Measurements from ENCODE around the gene MANF.

MANF gene

GRCh38 chr3:51422211-51422610 is 37.1 kb downstream of the MANF start:
- Histone ChIP-seq H3K4me1 (no peaks in the 10 kb centered on the region), H3K4me3 (no peak overlapping the region), H3K36me3 (peaks cover 84 to 100% (median 98%) of the 10 kb centered on the region in 11 experiments), H3K27me3 (no peaks in the 10 kb centered on the region), H4K20me1 (peaks cover 0 to 11% (median 0%) of the 10 kb centered on the region in 11 experiments; a peak in 5 of 22 replicates), H3K9me3 (replicated peaks in 1 of 11) (no peaks in the 10 kb centered on the region), H3K27ac (no peak overlapping the region), H3K9ac (no peak overlapping the region; a peak in 1 of 22 replicates), H3K4me2 (no peak overlapping the region)
- no peak for TF ChIP-seq Cebpa-rat (IDR thresholded peaks at IDR 0.05)

DNA sequence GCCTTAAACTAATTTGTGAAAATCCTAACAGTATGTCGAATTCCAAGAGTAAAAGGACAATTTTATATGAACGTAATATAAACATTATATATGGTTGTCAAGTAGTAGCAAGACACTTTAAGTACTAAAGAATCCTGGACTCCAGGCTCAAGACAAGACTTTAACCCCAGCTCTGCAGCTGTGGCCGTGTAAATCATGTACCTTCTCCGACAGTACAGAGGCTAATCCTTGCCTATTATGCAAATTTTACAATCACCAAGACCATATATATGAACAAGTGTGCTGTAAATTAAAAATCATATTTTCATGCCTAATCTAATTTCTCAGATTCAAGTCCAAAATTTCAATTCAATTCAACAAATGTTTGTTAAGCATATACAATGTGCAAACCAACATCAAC is 41.8 kb downstream of the MANF start:
- H3K4me3 ChIP-seq: no peak overlapping the region
- peaks cover 0 to 11% (median 0%) of the 10 kb centered on the region in 11 experiments; a peak in 4 of 22 replicates for H4K20me1 ChIP-seq
- no peak overlapping the region for H3K9ac ChIP-seq
- no peak overlapping the region for H3K4me2 ChIP-seq
- no peak for TF ChIP-seq Cebpa-rat (IDR thresholded peaks at IDR 0.05)
- H3K9me3 ChIP-seq (replicated peaks in 1 of 11): no peaks in the 10 kb centered on the region
- H3K27ac ChIP-seq: no peak overlapping the region
- H3K4me1 ChIP-seq: no peaks in the 10 kb centered on the region
- no peaks in the 10 kb centered on the region for H3K27me3 ChIP-seq
- peaks cover 85 to 100% (median 98%) of the 10 kb centered on the region in 11 experiments for H3K36me3 ChIP-seq

- no peaks in the 10 kb centered on the region for H3K27me3 ChIP-seq
- no peak for TF ChIP-seq Cebpa-rat (IDR thresholded peaks at IDR 0.05)
- H3K4me1 ChIP-seq: no peaks in the 10 kb centered on the region
- H3K9me3 ChIP-seq (replicated peaks in 1 of 11): no peaks in the 10 kb centered on the region
- H3K9ac ChIP-seq: no peak overlapping the region
- H3K36me3 ChIP-seq: peaks cover 88 to 100% (median 97%) of the 10 kb centered on the region in 11 experiments
- no peak overlapping the region for H3K27ac ChIP-seq
- peaks cover 0 to 15% (median 3%) of the 10 kb centered on the region in 11 experiments; a peak in 5 of 22 replicates for H4K20me1 ChIP-seq
- H3K4me3 ChIP-seq: no peak overlapping the region
- no peak overlapping the region for H3K4me2 ChIP-seq
Observed at GRCh38 chr3:51429138-51429537, 44.0 kb downstream of the MANF start.

DNA sequence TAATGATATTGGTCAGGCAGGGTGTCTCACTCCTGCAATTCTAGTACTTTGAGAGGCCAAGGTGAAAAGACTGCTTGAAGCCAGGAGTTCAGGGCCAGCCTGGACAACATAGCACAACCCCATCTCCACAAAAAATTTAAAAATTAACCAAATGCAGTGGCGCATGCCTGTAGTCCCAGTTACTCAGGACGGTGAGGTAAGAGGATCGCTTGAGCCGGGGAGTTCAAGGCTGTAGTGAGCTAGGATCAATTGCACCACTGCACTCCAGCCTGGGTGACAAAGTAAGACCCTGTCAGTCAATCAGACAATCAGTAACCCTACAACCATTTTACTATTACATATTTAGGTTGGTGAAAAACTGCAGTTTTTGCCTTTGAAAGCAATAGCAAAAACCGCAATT is 49.0 kb downstream of the MANF start:
- H3K27me3 ChIP-seq: no peaks in the 10 kb centered on the region
- no peak overlapping the region for H3K4me2 ChIP-seq
- no peaks in the 10 kb centered on the region for H3K9me3 ChIP-seq (replicated peaks in 1 of 11)
- H3K4me1 ChIP-seq: no peaks in the 10 kb centered on the region
- no peak overlapping the region for H3K9ac ChIP-seq
- H3K4me3 ChIP-seq: no peak overlapping the region
- H3K27ac ChIP-seq: no peak overlapping the region
- peaks cover 86 to 100% (median 96%) of the 10 kb centered on the region in 11 experiments for H3K36me3 ChIP-seq
- H4K20me1 ChIP-seq: peaks cover 0 to 28% (median 14%) of the 10 kb centered on the region in 11 experiments; a peak in 11 of 22 replicates
- no peak for TF ChIP-seq Cebpa-rat (IDR thresholded peaks at IDR 0.05)

DNA sequence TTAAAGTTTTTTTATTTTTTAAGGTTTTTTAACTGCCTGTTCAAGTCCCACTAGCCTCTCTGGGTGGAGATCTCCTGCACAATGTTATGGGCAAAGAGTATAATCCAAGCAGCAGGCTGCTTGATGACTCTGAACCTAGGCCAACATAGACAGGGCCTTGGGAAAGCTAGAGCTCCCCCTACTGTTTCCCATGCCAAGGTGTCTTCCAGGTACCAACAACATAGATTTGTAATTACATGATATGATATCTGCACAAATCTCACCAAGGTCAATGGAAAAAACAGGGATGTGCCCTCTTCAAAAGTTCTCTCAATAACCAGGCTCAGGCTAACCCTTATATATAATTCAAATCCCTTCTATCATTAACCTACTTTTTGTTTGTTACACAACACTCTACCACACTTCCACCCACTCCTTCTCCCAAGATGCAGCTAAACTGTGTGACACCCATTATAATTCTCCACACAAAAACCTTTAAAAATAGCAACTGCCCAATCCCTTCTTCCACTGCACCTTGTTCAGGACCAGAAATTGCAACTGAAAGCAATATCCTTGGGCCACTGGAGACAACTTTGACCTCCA is 49.7 kb downstream of the MANF start:
- no peak overlapping the region for H3K27ac ChIP-seq
- H3K36me3 ChIP-seq: peaks cover 86 to 100% (median 96%) of the 10 kb centered on the region in 11 experiments
- H3K4me1 ChIP-seq: no peaks in the 10 kb centered on the region

GRCh38 chr3:51436998-51437639 is 52.0 kb downstream of the MANF start:
- Histone ChIP-seq H3K4me1 (no peaks in the 10 kb centered on the region), H3K9me3 (replicated peaks in 1 of 11) (no peaks in the 10 kb centered on the region), H3K27me3 (no peaks in the 10 kb centered on the region), H3K36me3 (peaks cover 87 to 100% (median 96%) of the 10 kb centered on the region in 11 experiments), H3K4me3 (no peak overlapping the region), H4K20me1 (peaks cover 0 to 24% (median 14%) of the 10 kb centered on the region in 11 experiments; a peak in 11 of 22 replicates), H3K9ac (no peak overlapping the region), H3K27ac (no peak overlapping the region), H3K4me2 (no peak overlapping the region)
- TF ChIP-seq Cebpa-rat (IDR thresholded peaks at IDR 0.05): no peak

More for the DNA sequence above, 49.7 kb downstream of the MANF start:
- Histone ChIP-seq H3K27me3 (no peaks in the 10 kb centered on the region), H4K20me1 (peaks cover 0 to 28% (median 14%) of the 10 kb centered on the region in 11 experiments; a peak in 11 of 22 replicates), H3K4me2 (no peak overlapping the region), H3K4me3 (no peak overlapping the region), H3K9ac (0 out of 22 replicates have a peak overlapping the region, but pooled peaks of 2 of the 11 experiments have one; percentile 17 to 22), H3K9me3 (replicated peaks in 1 of 11) (no peaks in the 10 kb centered on the region)
- no peak for TF ChIP-seq Cebpa-rat (IDR thresholded peaks at IDR 0.05)

Data from BLaER1 treated with 17β-estradiol and CSF1 and Interleukin-3, amounts not matched to agents 10 nM and 100 nM (cell line).